ENCODE data around the gene HOXC10.

Gene HOXC10

DNA sequence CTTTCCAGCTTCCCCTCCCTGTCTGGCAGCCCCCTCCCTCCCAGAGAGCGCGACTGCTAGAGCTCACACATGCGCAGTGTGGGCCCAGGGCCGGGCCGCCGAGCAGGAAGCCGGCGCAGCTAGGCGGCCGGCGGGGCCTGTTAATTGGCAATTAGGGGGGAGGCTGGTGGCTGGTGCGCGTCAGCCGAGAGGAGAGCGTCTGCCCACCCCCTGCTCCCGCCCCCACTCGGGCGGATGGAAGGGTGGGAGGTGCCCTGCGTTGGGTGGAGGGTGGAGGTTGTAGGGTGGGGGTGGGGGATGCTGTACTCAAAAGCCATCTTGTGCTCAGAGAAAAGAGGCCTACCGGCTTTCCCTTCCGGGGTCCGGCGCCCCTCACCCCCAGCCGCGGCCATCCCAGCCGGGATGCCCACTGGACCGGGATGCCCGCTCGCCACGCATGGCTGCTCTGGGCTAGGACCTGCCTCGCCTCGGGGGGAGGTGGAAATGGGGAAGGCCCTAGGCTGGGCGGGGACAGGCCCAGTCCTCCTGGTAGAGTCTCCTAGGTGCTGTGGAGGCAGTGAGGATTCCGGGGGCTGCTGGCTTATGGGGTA is 33.0 kb downstream of the HOXC10 start:
- no peaks in the 10 kb centered on the region for H3K27me3 ChIP-seq (ENCODE audit: insufficient read depth, low read length, poor library complexity, severe bottlenecking)
- peaks cover 37% of the 10 kb centered on the region for H4K20me1 ChIP-seq (ENCODE audit: insufficient read depth, low read length, poor library complexity, severe bottlenecking)
- H3K9ac ChIP-seq (ENCODE audit: low read depth, low read length, poor library complexity, severe bottlenecking): peak overlapping the region; percentile 99

DNA sequence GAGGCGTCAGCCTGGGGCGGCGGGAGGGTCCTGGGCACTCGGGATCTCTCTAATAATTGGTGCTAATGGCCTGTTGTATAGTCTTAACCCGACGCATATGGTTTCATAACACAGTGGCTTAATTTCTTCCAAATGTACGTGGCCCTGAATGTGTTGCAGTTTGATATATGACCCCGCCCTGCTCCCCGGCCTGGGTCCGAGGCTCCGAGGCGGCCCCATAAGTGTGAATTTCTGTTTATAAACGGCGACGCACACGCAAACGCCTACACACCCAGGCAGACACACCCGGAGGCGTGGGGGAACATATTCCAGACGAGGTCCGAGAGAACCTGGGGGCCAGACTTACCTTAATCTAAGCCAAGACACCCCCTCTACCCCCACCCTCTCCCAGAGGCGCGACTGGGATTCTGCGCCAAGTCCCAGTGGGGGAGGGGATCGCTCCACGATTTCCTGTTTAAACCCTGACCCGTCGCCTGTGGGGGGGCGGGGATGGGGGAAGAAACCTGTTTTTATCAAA is 33.6 kb downstream of the HOXC10 start:
- H3K9me3 ChIP-seq (ENCODE audit: insufficient read depth, low read depth, low read length): no peaks in the 10 kb centered on the region
- no peaks in the 10 kb centered on the region for H3K9me2 ChIP-seq (replicated peaks; ENCODE audit: low read depth, low read length)
- TF ChIP-seq EZH2phosphoT487 (IDR thresholded peaks at IDR 0.05; ENCODE audit: borderline replicate concordance) (no peak), CTCF (conservative IDR thresholded peaks at IDR 0.05; ENCODE audit: low read length) (no peak)
- H3K79me2 ChIP-seq (ENCODE audit: insufficient read depth, low read length): peaks cover 63% of the 10 kb centered on the region
- H2AFZ ChIP-seq (ENCODE audit: low read length): 0 out of 2 replicates have a peak overlapping the region, but pooled peaks have one; percentile 37
- H4K20me1 ChIP-seq (ENCODE audit: insufficient read depth, low read length, poor library complexity, severe bottlenecking): peaks cover 42% of the 10 kb centered on the region
- H3K4me2 ChIP-seq (ENCODE audit: low read depth, low read length, poor library complexity, severe bottlenecking): peak overlapping the region; percentile 85
- H3K27me3 ChIP-seq (ENCODE audit: insufficient read depth, low read length, poor library complexity, severe bottlenecking): no peaks in the 10 kb centered on the region
- peak overlapping the region; percentile 99 for H3K9ac ChIP-seq (ENCODE audit: low read depth, low read length, poor library complexity, severe bottlenecking)
- peaks cover 64% of the 10 kb centered on the region for H3K4me1 ChIP-seq (ENCODE audit: insufficient read depth, low read length, poor library complexity, severe bottlenecking)
- peaks cover 10% of the 10 kb centered on the region for H3F3A ChIP-seq (ENCODE audit: low read depth)
- H3K4me3 ChIP-seq (ENCODE audit: low read length, poor library complexity, severe bottlenecking): peak overlapping the region; percentile 95
- no peaks in the 10 kb centered on the region for H3K36me3 ChIP-seq (ENCODE audit: insufficient read depth, low read length)

More for the DNA sequence above, 33.0 kb downstream of the HOXC10 start:
- Histone ChIP-seq H3F3A (ENCODE audit: low read depth) (peaks cover 10% of the 10 kb centered on the region), H3K4me2 (ENCODE audit: low read depth, low read length, poor library complexity, severe bottlenecking) (peak overlapping the region; percentile 85), H3K79me2 (ENCODE audit: insufficient read depth, low read length) (peaks cover 57% of the 10 kb centered on the region), H3K9me3 (ENCODE audit: insufficient read depth, low read depth, low read length) (no peaks in the 10 kb centered on the region), H3K4me3 (ENCODE audit: low read length, poor library complexity, severe bottlenecking) (peak overlapping the region; percentile 95), H3K36me3 (ENCODE audit: insufficient read depth, low read length) (no peaks in the 10 kb centered on the region), H3K9me2 (replicated peaks; ENCODE audit: low read depth, low read length) (no peaks in the 10 kb centered on the region), H2AFZ (ENCODE audit: low read length) (0 out of 2 replicates have a peak overlapping the region, but pooled peaks have one; percentile 37), H3K4me1 (ENCODE audit: insufficient read depth, low read length, poor library complexity, severe bottlenecking) (peaks cover 64% of the 10 kb centered on the region)
- no peak for TF ChIP-seq EZH2phosphoT487 (IDR thresholded peaks at IDR 0.05; ENCODE audit: borderline replicate concordance)
- TF ChIP-seq CTCF (conservative IDR thresholded peaks at IDR 0.05; ENCODE audit: low read length): no peak

DNA sequence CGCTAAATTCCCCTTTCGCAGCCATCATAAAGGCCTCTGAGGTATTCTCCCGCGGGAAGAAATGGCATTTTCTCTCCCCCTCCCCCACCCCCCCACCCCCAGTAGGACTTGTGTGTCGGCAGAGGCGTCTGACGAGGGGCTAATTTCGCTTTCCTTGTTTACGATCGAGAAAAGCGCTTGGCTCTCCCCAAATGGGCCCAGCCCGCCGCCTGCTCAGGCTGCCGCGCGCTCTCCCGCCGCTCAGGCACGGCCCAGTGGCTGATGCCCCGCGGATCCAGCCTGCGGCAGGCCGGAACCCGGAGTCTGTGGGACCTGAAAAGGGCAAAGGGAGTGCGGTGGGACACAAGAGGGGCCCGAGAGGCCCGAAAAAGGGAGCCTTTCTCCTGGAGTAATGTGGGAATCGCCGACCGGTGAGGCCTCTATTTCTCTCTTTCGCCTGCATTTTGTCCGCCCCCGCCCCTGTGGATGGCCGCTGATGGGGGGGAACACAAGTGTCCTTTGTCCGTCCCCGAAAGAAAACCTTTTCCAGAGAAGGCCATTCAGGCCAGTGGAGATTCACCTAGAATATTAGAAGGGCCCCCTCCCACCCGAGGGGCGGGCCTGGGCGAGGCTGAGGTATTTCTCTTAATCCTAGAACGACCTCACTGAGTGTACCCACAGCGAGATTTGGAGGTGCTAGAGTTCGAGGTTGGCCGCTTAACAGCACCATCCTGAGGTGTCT is 34.3 kb downstream of the HOXC10 start:
- no peaks in the 10 kb centered on the region for H3K9me3 ChIP-seq (ENCODE audit: insufficient read depth, low read depth, low read length)
- no peak for TF ChIP-seq CTCF (conservative IDR thresholded peaks at IDR 0.05; ENCODE audit: low read length)
- TF ChIP-seq EZH2phosphoT487 (IDR thresholded peaks at IDR 0.05; ENCODE audit: borderline replicate concordance): no peak
- H3K4me1 ChIP-seq (ENCODE audit: insufficient read depth, low read length, poor library complexity, severe bottlenecking): peaks cover 65% of the 10 kb centered on the region
- no peaks in the 10 kb centered on the region for H3K36me3 ChIP-seq (ENCODE audit: insufficient read depth, low read length)
- peaks cover 49% of the 10 kb centered on the region for H4K20me1 ChIP-seq (ENCODE audit: insufficient read depth, low read length, poor library complexity, severe bottlenecking)
- no peaks in the 10 kb centered on the region for H3K9me2 ChIP-seq (replicated peaks; ENCODE audit: low read depth, low read length)
- peaks cover 70% of the 10 kb centered on the region for H3K79me2 ChIP-seq (ENCODE audit: insufficient read depth, low read length)
- peaks cover 10% of the 10 kb centered on the region for H3F3A ChIP-seq (ENCODE audit: low read depth)
- H2AFZ ChIP-seq (ENCODE audit: low read length): no peak overlapping the region
- H3K27me3 ChIP-seq (ENCODE audit: insufficient read depth, low read length, poor library complexity, severe bottlenecking): no peaks in the 10 kb centered on the region
- H3K4me3 ChIP-seq (ENCODE audit: low read length, poor library complexity, severe bottlenecking): peak overlapping the region; percentile 95
- H3K4me2 ChIP-seq (ENCODE audit: low read depth, low read length, poor library complexity, severe bottlenecking): peak overlapping the region; percentile 85
- H3K9ac ChIP-seq (ENCODE audit: low read depth, low read length, poor library complexity, severe bottlenecking): peak overlapping the region; percentile 99

Measured in Loucy (cell line).